K562 (cell line): ENCODE data around the gene EIF4E2. TPM values are rescaled to one million over a fixed set of nuclear protein-coding genes. Genes with fewer than 3 reads are reported as not detected.

Experiments
- CTBP1 ChIP-seq: fragments of 450-650 bp; IDR thresholded peaks from 2 replicates; pipeline ENCODE4 v1.6.1; 2016; ENCODE audit warnings: borderline replicate concordance
- MECOM ChIP-seq: fragments of 250-450 bp; sonication (Bioruptor Pico); IDR thresholded peaks from 2 replicates; pipeline ENCODE4 v1.8.0; 2022; ENCODE audit warnings: inconsistent platforms
- POLR2B ChIP-seq: fragments of 450-650 bp; IDR thresholded peaks from 2 replicates; pipeline ENCODE4 v1.6.1; 2018; ENCODE audit warnings: low read depth; ENCODE audit not compliant: partially characterized antibody
- SMAD3 ChIP-seq: fragments of 450-650 bp; formaldehyde crosslinking; conservative IDR thresholded peaks from 2 replicates; pipeline ENCODE4 v1.4.0; 2020; ENCODE audit warnings: mild to moderate bottlenecking
- ZBTB17 ChIP-seq: fragments of 450-650 bp; formaldehyde crosslinking; IDR thresholded peaks from 2 replicates; pipeline ENCODE4 v1.4.0; 2020; ENCODE audit warnings: mild to moderate bottlenecking
- ZC3H8 ChIP-seq: fragments of 450-650 bp; IDR thresholded peaks from 2 replicates; pipeline ENCODE4 v1.6.1; 2017
- polyA plus RNA-seq, 8 experiments: library from polyadenylated mRNA; depleted of rRNA in 4 of 8; stranded (reverse) in 5 of 8; unstranded in 3 of 8; fragments of >200 nt; fragmentation: Nextera tagmentation in 2 of 8; fragmentation: Illumina TruSeq in 1 of 8; extraction: Ambion mirVana in 2 of 8; extraction: Trizol in 1 of 8; gene quantifications; 2 replicates each; pipeline versions ENCODE4 v1.2.1 to v1.2.3, GENCODE V29; 2011 to 2014; ENCODE audit warnings: inconsistent platforms in 1 of 8, missing spikeins in 1 of 8
- total RNA-seq, 7 experiments: library from RNA; depleted of rRNA in 6 of 7; stranded (reverse); fragments of >200 nt in 6 of 7; fragmentation: Illumina TruSeq in 2 of 7; extraction: Trizol in 2 of 7; gene quantifications; 2 replicates each; pipeline versions ENCODE4 v1.2.1 to v1.2.3, GENCODE V29; 2011 to 2021; ENCODE audit warnings: low replicate concordance in 1 of 7
- TF ChIP-seq, protein P1 (sequence below): fragments of 250-450 bp; sonication (Bioruptor Pico); IDR thresholded peaks from 2 replicates; pipeline ENCODE4 v1.4.0; 2020; ENCODE audit warnings: mild to moderate bottlenecking, moderate library complexity, borderline replicate concordance
- TF ChIP-seq, protein P2 (sequence below): fragments of 450-650 bp; formaldehyde crosslinking; IDR thresholded peaks from 2 replicates; pipeline ENCODE4 v1.4.0; 2022; ENCODE audit warnings: missing genetic modification characterization
- TF ChIP-seq, protein P3 (sequence below): fragments of 200-800 bp; sonication (Bioruptor generic); IDR thresholded peaks from 2 replicates; pipeline ENCODE4 v1.6.1; 2016; ENCODE audit warnings: missing genetic modification characterization, missing compliant biosample characterization
- TF ChIP-seq, protein P4 (sequence below): sonication (generic); formaldehyde crosslinking; IDR thresholded peaks from 2 replicates; pipeline ENCODE4 v1.8.0; 2022; ENCODE audit warnings: mild to moderate bottlenecking, missing genetic modification reagents

Gene EIF4E2
- total and polyA plus RNA-seq, 9 of the 15 experiments (the other 6 are each of a cell fraction or from before 2014, with no cell fraction given) = 33.9 to 169 (median 77.5) TPM

DNA sequence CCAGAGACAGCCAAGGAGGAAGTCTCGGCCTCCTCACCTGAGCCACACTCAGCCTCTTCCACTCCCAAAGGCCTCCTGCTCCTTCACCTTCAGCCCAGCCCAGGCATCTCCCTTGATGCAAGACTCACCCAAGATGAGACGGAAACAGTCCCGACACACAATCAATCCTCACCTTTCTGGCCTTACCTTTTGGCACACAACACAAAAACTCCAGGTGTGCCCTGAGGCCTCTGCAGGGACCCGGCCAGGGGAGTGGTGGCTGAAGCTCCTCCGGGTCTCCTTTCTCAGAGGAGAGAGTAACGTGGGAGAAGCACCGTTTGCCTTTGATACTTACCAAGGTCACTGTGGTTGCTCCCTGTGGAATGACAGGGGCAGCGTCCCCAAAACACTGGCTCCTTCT is 59.1 kb downstream of the EIF4E2 start (continued):
- TF ChIP-seq, protein P1, sequence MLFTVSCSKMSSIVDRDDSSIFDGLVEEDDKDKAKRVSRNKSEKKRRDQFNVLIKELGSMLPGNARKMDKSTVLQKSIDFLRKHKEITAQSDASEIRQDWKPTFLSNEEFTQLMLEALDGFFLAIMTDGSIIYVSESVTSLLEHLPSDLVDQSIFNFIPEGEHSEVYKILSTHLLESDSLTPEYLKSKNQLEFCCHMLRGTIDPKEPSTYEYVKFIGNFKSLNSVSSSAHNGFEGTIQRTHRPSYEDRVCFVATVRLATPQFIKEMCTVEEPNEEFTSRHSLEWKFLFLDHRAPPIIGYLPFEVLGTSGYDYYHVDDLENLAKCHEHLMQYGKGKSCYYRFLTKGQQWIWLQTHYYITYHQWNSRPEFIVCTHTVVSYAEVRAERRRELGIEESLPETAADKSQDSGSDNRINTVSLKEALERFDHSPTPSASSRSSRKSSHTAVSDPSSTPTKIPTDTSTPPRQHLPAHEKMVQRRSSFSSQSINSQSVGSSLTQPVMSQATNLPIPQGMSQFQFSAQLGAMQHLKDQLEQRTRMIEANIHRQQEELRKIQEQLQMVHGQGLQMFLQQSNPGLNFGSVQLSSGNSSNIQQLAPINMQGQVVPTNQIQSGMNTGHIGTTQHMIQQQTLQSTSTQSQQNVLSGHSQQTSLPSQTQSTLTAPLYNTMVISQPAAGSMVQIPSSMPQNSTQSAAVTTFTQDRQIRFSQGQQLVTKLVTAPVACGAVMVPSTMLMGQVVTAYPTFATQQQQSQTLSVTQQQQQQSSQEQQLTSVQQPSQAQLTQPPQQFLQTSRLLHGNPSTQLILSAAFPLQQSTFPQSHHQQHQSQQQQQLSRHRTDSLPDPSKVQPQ (CRISPR knock-in tag) = no peak
- TF ChIP-seq ZBTB17 (CRISPR knock-in tag) (no peak), ZC3H8 (no peak), MECOM (CRISPR knock-in tag) (no peak), SMAD3 (CRISPR knock-in tag) (no peak), CTBP1 (no peak), POLR2B (no peak)
- TF ChIP-seq, protein P2, sequence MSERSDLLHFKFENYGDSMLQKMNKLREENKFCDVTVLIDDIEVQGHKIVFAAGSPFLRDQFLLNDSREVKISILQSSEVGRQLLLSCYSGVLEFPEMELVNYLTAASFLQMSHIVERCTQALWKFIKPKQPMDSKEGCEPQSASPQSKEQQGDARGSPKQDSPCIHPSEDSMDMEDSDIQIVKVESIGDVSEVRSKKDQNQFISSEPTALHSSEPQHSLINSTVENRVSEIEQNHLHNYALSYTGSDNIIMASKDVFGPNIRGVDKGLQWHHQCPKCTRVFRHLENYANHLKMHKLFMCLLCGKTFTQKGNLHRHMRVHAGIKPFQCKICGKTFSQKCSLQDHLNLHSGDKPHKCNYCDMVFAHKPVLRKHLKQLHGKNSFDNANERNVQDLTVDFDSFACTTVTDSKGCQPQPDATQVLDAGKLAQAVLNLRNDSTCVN (CRISPR knock-in tag) = no peak
- TF ChIP-seq, protein P3, sequence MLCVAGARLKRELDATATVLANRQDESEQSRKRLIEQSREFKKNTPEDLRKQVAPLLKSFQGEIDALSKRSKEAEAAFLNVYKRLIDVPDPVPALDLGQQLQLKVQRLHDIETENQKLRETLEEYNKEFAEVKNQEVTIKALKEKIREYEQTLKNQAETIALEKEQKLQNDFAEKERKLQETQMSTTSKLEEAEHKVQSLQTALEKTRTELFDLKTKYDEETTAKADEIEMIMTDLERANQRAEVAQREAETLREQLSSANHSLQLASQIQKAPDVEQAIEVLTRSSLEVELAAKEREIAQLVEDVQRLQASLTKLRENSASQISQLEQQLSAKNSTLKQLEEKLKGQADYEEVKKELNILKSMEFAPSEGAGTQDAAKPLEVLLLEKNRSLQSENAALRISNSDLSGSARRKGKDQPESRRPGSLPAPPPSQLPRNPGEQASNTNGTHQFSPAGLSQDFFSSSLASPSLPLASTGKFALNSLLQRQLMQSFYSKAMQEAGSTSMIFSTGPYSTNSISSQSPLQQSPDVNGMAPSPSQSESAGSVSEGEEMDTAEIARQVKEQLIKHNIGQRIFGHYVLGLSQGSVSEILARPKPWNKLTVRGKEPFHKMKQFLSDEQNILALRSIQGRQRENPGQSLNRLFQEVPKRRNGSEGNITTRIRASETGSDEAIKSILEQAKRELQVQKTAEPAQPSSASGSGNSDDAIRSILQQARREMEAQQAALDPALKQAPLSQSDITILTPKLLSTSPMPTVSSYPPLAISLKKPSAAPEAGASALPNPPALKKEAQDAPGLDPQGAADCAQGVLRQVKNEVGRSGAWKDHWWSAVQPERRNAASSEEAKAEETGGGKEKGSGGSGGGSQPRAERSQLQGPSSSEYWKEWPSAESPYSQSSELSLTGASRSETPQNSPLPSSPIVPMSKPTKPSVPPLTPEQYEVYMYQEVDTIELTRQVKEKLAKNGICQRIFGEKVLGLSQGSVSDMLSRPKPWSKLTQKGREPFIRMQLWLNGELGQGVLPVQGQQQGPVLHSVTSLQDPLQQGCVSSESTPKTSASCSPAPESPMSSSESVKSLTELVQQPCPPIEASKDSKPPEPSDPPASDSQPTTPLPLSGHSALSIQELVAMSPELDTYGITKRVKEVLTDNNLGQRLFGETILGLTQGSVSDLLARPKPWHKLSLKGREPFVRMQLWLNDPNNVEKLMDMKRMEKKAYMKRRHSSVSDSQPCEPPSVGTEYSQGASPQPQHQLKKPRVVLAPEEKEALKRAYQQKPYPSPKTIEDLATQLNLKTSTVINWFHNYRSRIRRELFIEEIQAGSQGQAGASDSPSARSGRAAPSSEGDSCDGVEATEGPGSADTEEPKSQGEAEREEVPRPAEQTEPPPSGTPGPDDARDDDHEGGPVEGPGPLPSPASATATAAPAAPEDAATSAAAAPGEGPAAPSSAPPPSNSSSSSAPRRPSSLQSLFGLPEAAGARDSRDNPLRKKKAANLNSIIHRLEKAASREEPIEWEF (CRISPR knock-in tag) = no peak
- TF ChIP-seq, protein P4, sequence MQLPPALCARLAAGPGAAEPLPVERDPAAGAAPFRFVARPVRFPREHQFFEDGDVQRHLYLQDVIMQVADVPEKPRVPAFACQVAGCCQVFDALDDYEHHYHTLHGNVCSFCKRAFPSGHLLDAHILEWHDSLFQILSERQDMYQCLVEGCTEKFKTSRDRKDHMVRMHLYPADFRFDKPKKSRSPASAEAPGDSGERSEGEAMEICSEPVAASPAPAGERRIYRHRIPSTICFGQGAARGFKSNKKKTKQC (CRISPR knock-in tag) = no peak
